T follicular helper cell (primary cell): ENCODE results near the gene FHOD3.

ENCODE experiments used
- DNase-seq: peaks from one replicate; pipeline ENCODE4 v3.0.0-alpha.2; 2020; ENCODE audit warnings: low read depth

The FHOD3 gene

DNA sequence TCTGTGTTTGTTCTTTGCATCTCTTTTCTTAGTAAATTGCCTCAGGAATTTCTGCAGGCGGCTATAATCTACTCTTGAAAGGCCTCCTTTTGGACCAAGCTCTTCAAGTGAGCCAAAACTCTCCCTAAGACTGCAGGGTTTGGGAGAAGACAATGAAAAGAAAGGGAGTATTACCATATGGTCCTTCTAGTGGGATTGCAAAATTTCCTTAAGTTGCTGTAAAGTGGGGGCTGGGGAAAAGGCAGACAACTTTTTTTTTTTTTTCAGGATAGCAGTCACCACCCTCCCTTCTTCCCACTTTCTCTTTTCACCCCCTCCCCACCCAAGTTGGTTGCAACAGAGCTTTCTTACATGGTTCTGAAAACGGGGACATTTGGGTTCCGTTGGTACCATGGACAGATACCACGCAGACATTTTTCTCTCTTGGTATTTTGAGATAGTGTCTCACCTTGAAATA is 183.7 kb downstream of the FHOD3 start:
- DNase-seq, result no peak

DNA sequence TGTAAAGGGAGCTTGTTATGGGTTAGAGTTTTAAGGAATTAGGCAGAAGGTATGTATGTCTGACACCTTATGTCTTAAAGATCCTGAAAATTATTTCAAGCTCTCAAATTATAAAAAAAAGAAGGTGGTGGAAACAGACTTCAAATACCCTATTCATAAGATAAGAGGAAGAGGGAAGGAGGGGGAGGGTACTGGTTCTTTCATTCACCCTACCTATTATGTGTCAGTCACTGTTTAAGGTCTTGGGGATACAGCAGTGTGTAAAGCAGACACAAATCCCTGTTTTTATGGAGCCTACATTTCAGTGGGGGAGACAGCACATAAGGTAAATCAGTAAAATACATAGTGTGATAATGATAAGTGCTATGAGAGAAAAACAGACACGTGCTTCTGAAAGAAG is 184.4 kb downstream of the FHOD3 start:
- DNase-seq, result no peak

DNA sequence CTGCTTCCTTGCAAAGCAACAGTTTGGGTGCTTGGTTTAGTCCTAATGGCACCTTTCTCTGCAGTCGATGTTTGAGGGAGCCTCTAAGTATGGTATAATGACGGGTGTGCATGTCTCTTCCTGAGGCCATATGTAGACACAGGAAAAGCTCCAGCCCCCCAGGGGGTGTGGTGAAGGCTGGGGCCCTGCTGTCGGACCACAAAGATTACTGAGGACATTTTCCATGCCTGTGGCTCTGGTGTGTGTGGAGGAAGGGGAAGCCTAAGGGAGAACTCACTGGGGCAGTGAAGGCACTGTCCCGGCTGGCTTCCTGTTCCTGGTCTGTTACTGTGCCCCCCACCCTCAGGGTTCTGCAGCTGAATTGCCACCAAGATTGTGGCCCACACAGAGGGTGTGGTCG is 187.1 kb downstream of the FHOD3 start:
- DNase-seq, result no peak

DNA sequence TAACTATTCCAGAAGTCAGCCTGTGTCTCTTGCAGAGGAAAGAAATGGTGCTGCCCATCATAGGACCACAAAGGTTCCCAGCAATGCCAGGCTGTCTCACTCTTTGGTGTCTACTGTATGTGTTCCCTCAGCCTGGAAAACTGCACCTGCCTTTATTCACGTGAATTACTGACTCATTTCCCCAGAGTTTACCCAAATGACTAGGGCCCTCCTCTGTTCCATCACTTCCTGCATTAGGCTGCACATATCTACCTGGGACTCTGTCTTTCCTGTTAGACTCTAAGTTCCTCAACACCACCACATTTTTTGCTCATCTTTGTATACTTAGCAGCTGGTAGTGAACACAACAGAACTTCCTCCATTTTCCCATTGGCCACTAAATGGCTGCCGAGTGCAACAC is 188.3 kb downstream of the FHOD3 start:
- DNase-seq, result no peak

DNA sequence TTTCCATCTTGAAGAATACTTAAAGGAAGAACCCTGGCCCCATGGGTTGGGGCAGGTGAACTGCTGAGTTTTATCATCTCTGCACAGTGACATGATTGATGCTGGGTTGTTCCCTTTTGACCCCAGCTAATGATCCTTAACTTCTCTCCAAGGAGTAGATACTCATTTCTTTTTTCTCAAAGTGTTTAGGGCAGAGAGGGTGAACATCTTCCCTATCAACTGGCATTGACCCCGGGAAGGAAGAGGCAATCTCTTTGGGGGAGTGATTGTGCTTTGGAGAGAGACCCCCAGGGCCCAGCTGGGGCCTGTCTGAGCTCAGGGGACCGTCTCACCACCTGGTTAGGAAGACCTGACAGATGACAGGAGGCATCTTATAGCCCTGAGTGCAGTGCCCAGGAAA is 190.6 kb downstream of the FHOD3 start:
- DNase-seq, result no peak

DNA sequence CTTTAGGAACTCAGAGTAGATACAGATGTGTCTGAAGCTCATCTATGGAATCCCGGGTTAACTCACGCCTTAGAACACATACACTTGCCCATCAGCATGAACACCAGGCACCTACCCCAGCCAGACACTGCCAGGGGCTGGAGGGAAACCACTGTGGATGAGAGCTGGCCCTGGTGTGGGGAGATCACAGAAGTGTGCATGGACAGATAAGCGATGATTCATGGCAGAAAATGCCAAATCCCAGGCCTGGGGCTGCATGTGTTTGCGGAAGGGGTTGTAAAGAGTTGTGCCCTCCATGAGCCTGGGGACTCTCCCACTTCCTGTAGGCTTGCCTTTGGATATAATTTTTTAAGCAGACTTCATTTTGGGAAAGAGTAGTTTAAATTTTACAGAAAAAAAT is 193.4 kb downstream of the FHOD3 start:
- DNase-seq, result no peak

DNA sequence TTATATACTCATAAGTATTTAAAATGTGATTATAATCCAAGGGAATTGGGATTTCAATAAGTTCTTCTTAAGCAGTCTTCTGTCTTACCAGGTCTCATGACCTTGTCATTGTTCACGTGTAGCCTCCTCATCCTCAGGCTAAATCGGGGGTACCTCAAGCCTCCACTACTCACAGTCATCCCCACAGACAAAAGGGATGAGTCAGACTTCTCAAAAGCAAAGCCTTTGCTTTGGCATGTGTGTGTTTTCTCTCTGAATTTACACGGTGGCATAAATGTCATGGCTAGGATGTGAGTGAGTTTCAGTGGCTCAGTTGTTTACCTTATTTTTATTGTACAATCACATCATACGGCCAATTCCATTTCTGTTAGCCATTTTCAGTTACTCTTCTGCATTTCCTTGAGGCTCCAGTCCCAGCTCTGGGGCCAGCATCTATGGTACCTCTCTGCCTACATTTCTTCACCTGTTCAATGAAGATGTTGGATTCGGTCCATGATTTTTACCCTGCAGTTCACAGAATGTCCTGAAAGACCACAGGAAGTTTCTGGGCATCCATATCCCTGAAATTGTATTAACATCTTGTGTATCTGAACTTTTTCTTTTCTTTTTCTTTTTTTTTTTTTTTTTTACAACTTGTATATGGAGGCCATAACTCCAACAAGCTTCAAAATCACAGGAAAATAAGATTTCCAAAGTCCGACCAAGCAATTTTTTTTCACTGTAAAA is 195.3 kb downstream of the FHOD3 start:
- no peak for DNase-seq

DNA sequence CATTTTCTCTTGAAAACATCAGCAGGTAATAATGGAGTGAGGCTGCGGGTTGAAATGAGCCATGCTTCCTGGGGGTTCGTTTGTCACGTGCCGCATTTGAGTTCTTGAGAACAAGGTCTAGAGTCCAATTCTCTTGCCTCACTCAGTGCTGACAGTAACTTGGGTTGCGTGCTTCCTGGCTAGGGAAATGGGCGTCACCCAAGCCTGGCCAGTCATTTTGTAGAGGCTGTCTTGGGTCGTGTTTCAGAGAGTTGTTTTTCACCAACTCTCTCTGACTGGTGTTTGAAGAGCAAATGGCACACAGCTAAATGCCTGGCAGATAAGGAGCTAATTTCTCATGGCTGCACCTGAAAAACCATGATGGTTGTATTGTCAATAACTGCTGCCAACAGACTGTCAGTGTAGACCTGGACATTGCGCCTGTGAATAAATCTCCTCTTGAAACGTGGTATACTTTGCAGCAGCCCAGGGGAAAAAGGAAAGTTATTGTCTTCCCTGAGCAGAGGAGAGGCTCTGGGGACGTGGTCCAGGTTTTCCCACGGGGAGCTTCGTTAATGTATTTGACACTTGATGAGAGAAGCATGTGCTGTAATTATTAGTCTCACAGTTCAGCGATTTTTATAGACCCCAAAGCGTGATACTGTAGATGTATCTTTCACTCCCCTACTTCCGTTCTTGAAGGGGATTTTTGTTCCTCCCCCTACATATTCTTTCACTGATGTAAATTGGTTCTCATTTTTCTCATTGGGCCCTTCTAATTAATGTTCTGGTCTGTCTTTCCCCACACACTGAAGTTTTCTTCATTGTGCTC is 196.0 kb downstream of the FHOD3 start:
- no peak for DNase-seq

DNA sequence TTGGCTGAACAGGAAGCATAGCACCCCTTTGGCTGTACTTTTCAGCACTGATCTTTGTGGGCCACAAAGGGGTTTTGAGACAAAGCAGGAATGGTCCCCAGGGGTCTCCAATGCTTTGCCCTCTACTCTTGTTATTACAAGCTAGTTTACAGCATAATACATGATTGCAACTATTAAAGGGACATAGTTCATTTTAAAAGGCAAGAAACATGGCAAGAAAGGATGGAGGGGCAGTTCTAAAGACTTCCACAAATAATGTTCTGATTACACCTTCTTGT is 196.6 kb downstream of the FHOD3 start:
- no peak for DNase-seq

DNA sequence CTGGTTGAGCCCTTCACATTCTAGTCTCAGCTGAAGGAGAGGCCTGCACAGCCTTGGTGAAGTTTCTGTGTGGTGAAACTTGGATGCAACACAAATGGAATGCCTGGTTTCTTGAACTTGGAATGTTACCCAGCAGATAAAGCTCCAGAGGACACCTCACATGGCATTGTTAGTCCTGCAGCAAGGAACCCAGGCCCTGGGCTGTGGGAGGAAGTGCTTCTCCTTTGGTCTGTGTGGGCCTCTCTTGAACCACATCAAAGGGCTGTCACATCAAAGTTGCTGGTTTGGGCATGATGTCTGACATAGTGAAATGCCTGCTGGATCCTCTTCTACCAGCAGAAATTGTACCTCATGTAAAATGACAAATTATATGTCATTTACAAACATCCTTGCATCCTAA is 198.5 kb downstream of the FHOD3 start:
- no peak for DNase-seq

DNA sequence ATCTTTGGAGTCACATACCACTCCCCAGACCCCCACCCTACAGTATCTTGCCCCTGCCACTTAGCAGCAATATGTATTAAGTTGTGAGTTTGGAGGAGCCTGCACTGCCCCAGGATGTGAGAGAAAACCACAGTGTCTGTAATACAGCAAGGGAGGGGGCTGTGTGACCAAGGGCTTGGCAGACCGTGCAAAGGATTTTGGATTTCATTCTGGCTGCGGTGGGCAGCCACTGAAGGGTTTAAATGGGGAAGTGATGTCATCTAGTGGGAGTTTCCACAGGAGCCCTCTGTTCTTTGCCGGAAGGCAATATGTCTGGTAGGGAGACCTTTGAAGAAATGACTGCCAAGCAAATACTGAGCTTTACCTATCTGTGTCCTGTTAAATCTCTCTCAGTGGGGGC is 202.4 kb downstream of the FHOD3 start:
- no peak for DNase-seq

DNA sequence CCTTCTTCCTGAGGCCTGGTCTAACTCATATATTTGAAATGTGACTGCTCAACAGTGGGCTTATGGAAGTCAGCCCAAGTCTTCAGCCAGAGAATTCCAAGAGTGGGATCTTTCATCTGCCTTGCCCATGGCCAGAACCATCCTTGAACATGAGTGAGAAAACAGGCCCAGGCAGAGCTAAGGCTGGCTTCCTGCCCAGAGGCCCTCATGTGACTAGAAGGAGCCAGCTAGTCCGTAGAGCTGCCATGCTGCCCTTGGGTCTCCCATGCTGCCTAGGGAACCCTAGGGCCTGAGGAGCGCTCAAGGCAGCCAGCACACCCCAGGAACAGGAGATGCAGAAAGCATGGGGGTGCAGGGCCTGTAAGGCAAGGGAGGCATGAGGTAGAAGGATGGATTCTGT is 203.6 kb downstream of the FHOD3 start:
- no peak for DNase-seq

DNA sequence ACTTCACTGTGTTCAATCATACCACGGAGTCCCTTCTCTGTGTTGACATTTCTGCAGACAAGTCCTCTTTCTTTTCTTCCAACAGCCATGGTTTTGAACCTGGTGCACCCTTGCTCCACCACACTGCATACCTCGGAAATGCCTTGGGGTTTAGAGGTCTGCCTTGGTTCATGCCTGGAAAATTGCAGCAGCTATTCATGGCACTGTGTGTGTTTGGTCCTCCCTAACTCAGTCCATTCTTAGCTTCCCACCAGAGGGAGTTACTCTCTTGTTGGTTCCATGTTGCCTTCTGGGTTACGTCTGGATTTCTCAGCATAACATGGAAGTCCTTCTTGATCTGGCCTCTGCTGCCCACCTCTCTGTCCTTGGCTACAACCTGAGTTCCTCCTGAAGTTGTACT is 206.0 kb downstream of the FHOD3 start:
- DNase-seq, result no peak

DNA sequence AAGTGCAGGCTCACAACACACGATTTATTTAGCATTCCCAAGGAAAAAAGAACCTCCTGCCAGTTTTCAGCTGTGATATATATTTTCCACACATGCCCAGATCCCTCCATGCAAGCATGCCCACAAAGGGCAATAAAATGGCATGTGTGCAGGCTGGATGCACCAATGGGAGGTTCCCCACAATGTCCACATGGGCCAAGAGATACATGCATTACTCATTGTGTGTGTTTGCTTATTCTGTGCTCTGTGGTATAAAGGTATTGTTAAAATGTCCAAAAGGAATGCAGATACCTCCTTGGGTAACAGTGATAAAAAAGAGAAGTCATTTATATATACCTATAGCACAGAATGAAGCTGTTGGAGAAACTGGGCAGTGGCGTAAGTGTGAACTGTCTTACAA is 207.4 kb downstream of the FHOD3 start:
- no peak for DNase-seq

DNA sequence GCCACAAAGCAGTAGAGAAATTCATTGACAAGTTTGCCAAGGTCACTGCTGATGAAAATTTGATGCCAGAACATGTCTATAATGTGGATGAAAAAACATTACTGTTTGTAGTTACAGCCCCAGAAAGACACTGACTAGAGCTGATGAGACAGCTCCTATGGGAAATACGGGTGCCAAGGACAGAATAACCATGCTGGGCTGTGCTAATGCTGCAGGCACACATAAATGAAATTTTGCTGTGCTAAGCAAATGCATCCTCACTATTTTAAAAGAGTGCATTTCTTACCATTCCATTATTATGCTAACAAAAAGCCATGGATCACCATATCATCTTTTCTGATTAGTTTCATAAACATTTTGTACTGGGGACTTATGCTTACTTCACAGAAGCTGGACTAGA is 208.2 kb downstream of the FHOD3 start:
- no peak for DNase-seq

DNA sequence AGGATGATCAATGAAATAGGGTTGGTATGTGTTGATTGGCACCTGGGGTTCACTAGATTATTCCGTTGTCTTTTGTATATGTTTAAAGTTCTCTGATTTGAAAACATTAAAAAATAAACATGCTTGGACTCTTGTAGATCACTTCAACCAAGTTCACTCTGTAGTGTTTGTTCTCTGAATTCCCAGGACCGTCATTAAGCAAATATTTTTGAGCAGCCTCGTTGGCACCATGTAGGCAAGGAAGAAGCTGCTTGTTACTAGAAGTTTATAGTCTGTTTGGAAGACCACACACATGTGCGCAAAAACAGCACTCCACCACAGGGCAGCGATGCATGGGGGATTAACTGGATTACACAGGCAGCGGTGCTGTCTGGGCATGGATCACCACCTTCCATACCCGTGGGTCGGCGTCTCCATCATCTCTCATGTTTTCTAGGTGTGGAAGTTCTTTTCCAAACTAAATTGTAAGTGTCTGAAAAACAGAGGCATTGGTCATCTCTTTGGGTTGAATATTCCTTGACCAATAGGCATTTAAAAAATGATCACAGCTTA is 212.2 kb downstream of the FHOD3 start:
- DNase-seq, result no peak

DNA sequence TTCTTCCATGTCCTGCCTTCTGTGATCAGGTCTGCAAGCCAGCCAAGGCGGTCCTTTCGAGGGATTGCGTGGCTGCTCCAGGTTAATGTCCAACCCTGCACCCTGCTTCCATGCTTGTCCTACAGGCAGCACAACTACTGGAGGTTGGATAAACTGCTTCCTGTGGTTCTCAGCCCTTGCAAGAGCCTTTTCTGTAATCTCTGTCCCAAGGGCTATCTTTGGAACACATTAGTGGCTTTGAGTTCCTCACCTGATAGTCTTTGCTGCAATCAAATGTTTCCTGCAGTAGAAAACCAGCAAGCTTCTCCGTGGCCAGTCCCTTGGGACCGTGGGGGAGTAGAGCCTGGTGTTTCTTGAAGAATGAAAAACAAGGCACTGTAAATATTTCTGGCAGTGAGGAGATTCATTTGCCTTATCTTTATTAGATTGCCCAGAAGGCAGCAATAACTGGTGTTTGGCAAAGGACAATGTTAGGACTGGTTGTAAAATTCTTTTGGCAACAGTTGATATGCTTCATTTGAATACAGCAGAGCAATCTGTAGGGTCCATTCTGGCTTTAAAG is 214.4 kb downstream of the FHOD3 start:
- DNase-seq, result no peak

DNA sequence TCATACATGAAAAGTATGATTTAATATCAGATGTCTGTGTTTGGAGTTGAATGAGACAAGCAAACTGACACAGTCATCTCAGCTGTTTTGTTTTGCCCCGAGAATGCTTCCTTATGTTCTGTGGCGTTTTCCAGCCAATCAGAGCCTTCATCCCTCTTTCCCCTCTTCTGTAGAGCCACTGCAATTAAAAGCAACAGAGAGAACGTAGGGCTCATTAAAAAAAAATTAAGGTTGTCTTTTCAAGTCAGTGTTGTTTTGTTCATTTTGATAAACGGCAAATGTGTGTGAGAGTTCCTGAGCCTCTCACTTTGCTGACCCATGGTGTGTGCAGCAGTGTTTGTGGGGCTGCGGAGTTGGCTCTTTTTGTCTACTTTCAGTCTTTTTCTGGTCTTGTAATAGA is 216.0 kb downstream of the FHOD3 start:
- no peak for DNase-seq

DNA sequence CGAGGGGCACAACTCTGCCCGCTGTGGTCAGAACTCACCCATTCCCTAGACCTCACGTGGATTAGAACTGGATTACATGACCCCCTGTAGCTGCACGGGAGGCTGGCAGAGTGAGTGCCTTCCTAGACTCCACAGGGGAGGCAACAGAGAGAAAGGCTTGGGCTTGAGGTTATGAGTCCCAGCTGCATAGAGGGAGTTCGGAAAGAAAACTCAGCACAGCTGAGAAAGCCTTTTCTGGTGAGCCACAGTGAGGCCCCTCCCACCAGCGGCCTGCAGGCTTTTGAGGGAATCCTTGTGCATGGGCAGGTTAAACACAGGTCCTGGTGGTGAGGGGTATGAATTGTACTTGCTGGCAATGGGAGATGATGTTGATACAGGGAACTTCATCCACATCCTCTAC is 217.3 kb downstream of the FHOD3 start:
- DNase-seq, result no peak

DNA sequence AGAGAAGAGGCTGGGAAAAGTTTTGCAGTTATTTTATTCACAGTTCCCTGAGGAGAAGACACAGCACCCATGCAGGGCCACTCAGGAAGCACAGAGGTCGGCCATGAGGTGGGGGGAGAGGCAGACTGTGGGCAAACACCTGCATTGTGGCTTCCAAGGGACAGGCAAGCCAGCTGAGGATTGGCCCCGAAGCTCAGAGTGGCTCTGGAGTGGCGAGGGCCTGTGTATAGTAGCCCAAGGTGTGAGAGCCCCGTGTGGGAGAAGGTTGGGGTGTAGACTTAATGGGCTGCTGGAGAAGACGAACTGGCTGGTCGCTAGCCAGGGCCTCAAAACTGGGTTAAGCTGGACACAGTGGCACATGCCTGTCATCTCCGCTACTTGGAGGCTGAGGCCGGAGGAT is 218.7 kb downstream of the FHOD3 start:
- DNase-seq, result no peak

DNA sequence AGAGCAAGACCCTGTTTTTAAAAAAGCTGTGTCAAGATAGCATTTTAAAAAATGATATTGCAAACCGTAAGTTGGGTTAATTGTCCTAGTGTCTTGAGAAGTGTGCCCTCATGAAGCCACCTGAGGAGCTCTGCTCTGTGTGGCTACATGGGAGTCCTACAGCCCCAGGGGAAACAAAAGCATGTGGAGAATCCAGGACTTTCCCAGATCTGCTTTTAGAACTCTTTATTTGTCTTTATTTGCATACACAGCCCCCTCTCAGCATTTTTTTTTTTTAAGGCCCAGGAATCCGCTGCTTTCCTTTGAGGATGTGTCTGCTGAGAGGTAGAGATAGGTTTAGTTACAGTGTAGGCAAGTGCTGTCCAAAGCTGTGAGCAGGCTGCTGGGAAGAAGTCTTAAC is 219.2 kb downstream of the FHOD3 start:
- DNase-seq, result no peak

DNA sequence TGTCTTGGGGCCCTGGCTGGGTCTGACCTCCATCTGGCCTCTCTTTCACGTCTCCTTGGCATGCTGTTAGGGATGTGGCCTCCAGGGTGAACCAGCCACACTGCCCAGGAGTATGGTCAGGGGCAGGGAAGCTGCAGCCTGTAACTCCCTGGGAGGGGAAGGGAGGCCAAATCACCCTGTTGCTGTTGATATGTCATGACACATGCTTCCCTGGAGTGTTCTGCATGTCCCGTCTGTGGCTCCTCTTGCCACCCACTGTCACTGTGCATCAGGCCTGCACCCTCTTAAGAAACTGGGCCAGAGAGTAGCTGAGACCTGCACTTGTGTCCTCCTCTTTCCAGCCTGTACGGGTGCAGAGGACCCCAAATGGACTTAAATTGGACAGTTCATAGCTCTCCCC is 221.3 kb downstream of the FHOD3 start:
- DNase-seq, result no peak

DNA sequence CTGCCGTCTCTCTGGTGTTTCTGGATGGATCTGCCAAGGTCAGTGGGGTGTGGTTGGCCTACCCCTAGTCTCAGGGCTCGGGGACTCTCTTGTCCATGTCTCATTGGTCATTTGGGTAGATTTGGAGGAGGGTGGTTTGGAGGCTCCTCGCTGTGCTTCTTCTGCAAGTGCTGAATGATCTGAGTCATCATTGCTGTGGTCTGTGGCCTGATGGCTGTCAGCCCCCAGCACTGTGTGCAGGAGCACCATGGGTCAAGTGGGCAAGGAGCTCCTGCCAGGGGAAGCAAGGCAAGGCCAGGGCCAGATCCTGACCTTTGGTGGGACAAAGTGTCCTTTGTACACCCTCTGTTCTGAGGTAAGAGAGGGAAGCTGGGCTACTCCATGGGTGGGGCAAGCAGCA is 221.8 kb downstream of the FHOD3 start:
- no peak for DNase-seq
